ENCODE results near the gene AK4. TPM values are rescaled to one million over a fixed set of nuclear protein-coding genes. Genes with fewer than 3 reads are reported as not detected.

AK4 gene
- total RNA-seq, 1 donor from 2014 or later = 133 TPM

- Histone ChIP-seq H3K36me3 (ENCODE audit: insufficient read depth, low read length) (no peaks in the 10 kb centered on the region), H3K4me1 (ENCODE audit: insufficient read depth, low read length) (no peaks in the 10 kb centered on the region), H3K27me3 (ENCODE audit: insufficient read depth, low read length) (no peaks in the 10 kb centered on the region), H3K9ac (ENCODE audit: low read length) (peak overlapping the region; percentile 40), H3K4me2 (ENCODE audit: low read length) (no peak overlapping the region), H3K79me2 (ENCODE audit: insufficient read depth, low read length) (no peaks in the 10 kb centered on the region), H4K20me1 (ENCODE audit: insufficient read depth, low read length) (no peaks in the 10 kb centered on the region), H2AFZ (ENCODE audit: low read depth, low read length) (peak overlapping the region; percentile 3), H3K4me3 (ENCODE audit: insufficient read depth, low read depth, low read length) (no peak overlapping the region), H3K9me3 (ENCODE audit: insufficient read depth, low read depth, low read length) (no peaks in the 10 kb centered on the region), H3K27ac (ENCODE audit: low read depth, low read length) (peak overlapping the region; percentile 1)
- FAIRE-seq = peak; percentile 45
- Mint-ChIP-seq H3K27me3 (ENCODE audit: low read depth, unreplicated experiment) (no peaks in the 10 kb centered on the region), H3K36me3 (ENCODE audit: low read depth, unreplicated experiment) (peaks cover 3% of the 10 kb centered on the region), H3K27ac (ENCODE audit: unreplicated experiment) (peak overlapping the region; percentile 75), H3K9me3 (ENCODE audit: unreplicated experiment) (no peaks in the 10 kb centered on the region), H3K4me3 (ENCODE audit: unreplicated experiment) (peak overlapping the region; percentile 64), H3K4me1 (ENCODE audit: low read depth, unreplicated experiment) (peaks cover 10% of the 10 kb centered on the region)
- TF ChIP-seq CTCF (IDR thresholded peaks at IDR 0.05; ENCODE audit: insufficient read depth, low read depth, low read length) (no peak), EZH2 (IDR thresholded peaks at IDR 0.05; ENCODE audit: insufficient read depth, low read length) (no peak)
- peak; percentile 50 for DNase-seq (ENCODE audit: low read depth)
Measured at GRCh38 chr1:65247419-65248359, 99.7 kb downstream of the AK4 start.

GRCh38 chr1:65250826-65251225 is 102.8 kb downstream of the AK4 start:
- Histone ChIP-seq H3K9me3 (ENCODE audit: insufficient read depth, low read depth, low read length) (no peaks in the 10 kb centered on the region), H3K4me2 (ENCODE audit: low read length) (no peak overlapping the region), H2AFZ (ENCODE audit: low read depth, low read length) (no peak overlapping the region), H3K9ac (ENCODE audit: low read length) (no peak overlapping the region), H3K4me1 (ENCODE audit: insufficient read depth, low read length) (peaks cover 15% of the 10 kb centered on the region), H3K4me3 (ENCODE audit: insufficient read depth, low read depth, low read length) (no peak overlapping the region), H3K27ac (ENCODE audit: low read depth, low read length) (no peak overlapping the region), H4K20me1 (ENCODE audit: insufficient read depth, low read length) (no peaks in the 10 kb centered on the region), H3K36me3 (ENCODE audit: insufficient read depth, low read length) (no peaks in the 10 kb centered on the region), H3K27me3 (ENCODE audit: insufficient read depth, low read length) (no peaks in the 10 kb centered on the region), H3K79me2 (ENCODE audit: insufficient read depth, low read length) (no peaks in the 10 kb centered on the region)
- H3K36me3 Mint-ChIP-seq (ENCODE audit: low read depth, unreplicated experiment) = peaks cover 3% of the 10 kb centered on the region
- H3K4me1 Mint-ChIP-seq (ENCODE audit: low read depth, unreplicated experiment) = peaks cover 12% of the 10 kb centered on the region
- no peaks in the 10 kb centered on the region for H3K27me3 Mint-ChIP-seq (ENCODE audit: low read depth, unreplicated experiment)
- FAIRE-seq (no peak), DNase-seq (ENCODE audit: low read depth) (no peak)
- no peaks in the 10 kb centered on the region for H3K9me3 Mint-ChIP-seq (ENCODE audit: unreplicated experiment)
- no peak overlapping the region for H3K27ac Mint-ChIP-seq (ENCODE audit: unreplicated experiment)
- no peak overlapping the region for H3K4me3 Mint-ChIP-seq (ENCODE audit: unreplicated experiment)
- TF ChIP-seq EZH2 (IDR thresholded peaks at IDR 0.05; ENCODE audit: insufficient read depth, low read length) (no peak), CTCF (IDR thresholded peaks at IDR 0.05; ENCODE audit: insufficient read depth, low read depth, low read length) (no peak)
